Kidney (tissue), 14 donors: ENCODE measurements around the gene MYMK. TPM values are rescaled to one million over a fixed set of nuclear protein-coding genes. Genes with fewer than 3 reads are reported as not detected.

Experiments used
- DNase-seq, 5 donors: peaks; one replicate each; pipeline ENCODE4 v3.0.0-alpha.2; 2013 to 2020
- FAIRE-seq: peaks from 2 replicates; lab custom pipeline; 2012; peaks lifted over from hg19 to GRCh38; lab: Jason Lieb, UNC
- H3K27ac ChIP-seq, 2 donors: one replicate each; pipeline ENCODE4 v1.7.0; 2013; ENCODE audit warnings: low read depth in 2 of 2, low read length in 2 of 2, inconsistent platforms in 1 of 2
- H3K27me3 ChIP-seq: one replicate; pipeline ENCODE4 v1.7.1; 2013; ENCODE audit warnings: low read length, inconsistent platforms; ENCODE audit not compliant: control insufficient read depth, insufficient read depth
- H3K36me3 ChIP-seq, 3 donors: one replicate each; pipeline versions ENCODE4 v1.7.0 to v1.7.1; 2013; ENCODE audit warnings: low read length in 3 of 3, control low read depth in 1 of 3, inconsistent platforms in 1 of 3; ENCODE audit not compliant: insufficient read depth in 3 of 3, control insufficient read depth in 2 of 3
- H3K4me1 ChIP-seq, 3 donors: one replicate each; pipeline versions ENCODE4 v1.7.0 to v1.7.1; 2013; ENCODE audit warnings: low read length in 3 of 3, inconsistent platforms in 1 of 3, low read depth in 1 of 3; ENCODE audit not compliant: control insufficient read depth in 2 of 3, insufficient read depth in 2 of 3
- H3K4me3 ChIP-seq, 3 donors: one replicate each; pipeline versions ENCODE4 v1.7.0 to v1.8.1; 2013; ENCODE audit warnings: low read length in 3 of 3, control low read depth in 1 of 3, inconsistent platforms in 1 of 3
- H3K9ac ChIP-seq, 3 donors: one replicate each; pipeline versions ENCODE4 v1.7.0 to v1.7.1; 2013; ENCODE audit warnings: low read length in 3 of 3, control low read depth in 1 of 3, inconsistent platforms in 1 of 3
- H3K9me3 ChIP-seq, 3 donors: one replicate each; pipeline versions ENCODE4 v1.7.0 to v1.7.1; 2013; ENCODE audit warnings: low read length in 3 of 3, control low read depth in 1 of 3, inconsistent platforms in 1 of 3; ENCODE audit not compliant: control insufficient read depth in 2 of 3, insufficient read depth in 1 of 3
- CTCF ChIP-seq: IDR thresholded peaks from 3 replicates; pipeline ENCODE4 v1.5.1; 2012; ENCODE audit warnings: mild to moderate bottlenecking, moderate library complexity, borderline replicate concordance; ENCODE audit not compliant: insufficient read depth; ENCODE audit errors: extremely low read depth
- intact Hi-C: fragments of 100-400 bp; cut with DNase I; formaldehyde crosslinking; loops from one replicate; pipeline ENCODE4 v1.11.1; 2022
- polyA plus RNA-seq: library from polyadenylated mRNA; stranded (reverse); fragments of 350-450 nt; fragmentation: Illumina TruSeq; extraction: RNeasy Lipid Tissue Mini Kit (QIAGEN cat#74804); gene quantifications from one replicate; pipeline ENCODE4 v1.2.3, GENCODE V29; 2014; ENCODE audit warnings: low read depth, low replicate concordance; ENCODE audit not compliant: insufficient read depth
- total RNA-seq: library from RNA; stranded (reverse); fragmentation: NEBNext Ultra II Directional; extraction: Animal tissue kit (Norgen Biotek cat#: 25700); gene quantifications from one replicate; pipeline ENCODE4 v1.2.1, GENCODE V29; 2021
- donor health status: control.
- donor health status: control.
- donor health status: control.
- donor health status: control.
- donor health status: control.
- donor health status: DM: yes; HTN: yes; CAD: no.
- donor health status: Normal renal cell carcinoma (clear cell type).

The MYMK gene
- total and polyA plus RNA-seq, 2 donors from 2014 or later = not detected

GRCh38 chr9:133532937-133533668 is 8.3 kb upstream of the MYMK start:
- intact Hi-C loops = no loop called here
- DNase-seq = peak in 4 of 5 donors; percentile 72 to 84 (median 75)
- no peak for FAIRE-seq

GRCh38 chr9:133531293-133531692 is 6.5 kb upstream of the MYMK start:
- Histone ChIP-seq H3K4me1 (peaks cover 2 to 63% (median 29%) of the 10 kb centered on the region in 3 donors), H3K27me3 (no peaks in the 10 kb centered on the region), H3K36me3 (no peaks in the 10 kb centered on the region), H3K27ac (no peak overlapping the region), H3K9me3 (no peaks in the 10 kb centered on the region), H3K4me3 (no peak overlapping the region), H3K9ac (no peak overlapping the region)
- FAIRE-seq (no peak), DNase-seq (peak in 2 of 5 donors; percentile 41 to 60)
- intact Hi-C loops = no loop called here
- TF ChIP-seq CTCF = no peak

More at GRCh38 chr9:133532937-133533668, 8.3 kb upstream of the MYMK start:
- Histone ChIP-seq H3K36me3 (no peaks in the 10 kb centered on the region), H3K9ac (no peak overlapping the region), H3K27me3 (no peaks in the 10 kb centered on the region), H3K4me3 (no peak overlapping the region), H3K4me1 (peaks cover 1 to 56% (median 24%) of the 10 kb centered on the region in 3 donors), H3K27ac (no peak overlapping the region), H3K9me3 (no peaks in the 10 kb centered on the region)
- TF ChIP-seq CTCF = peak; percentile 46

- no peak for TF ChIP-seq CTCF
- no peak overlapping the region for H3K4me3 ChIP-seq
- no peak overlapping the region for H3K9ac ChIP-seq
- no peak overlapping the region for H3K27ac ChIP-seq
- no peaks in the 10 kb centered on the region for H3K27me3 ChIP-seq
- no peak for DNase-seq
- no peaks in the 10 kb centered on the region for H3K9me3 ChIP-seq
- H3K36me3 ChIP-seq = no peaks in the 10 kb centered on the region
- intact Hi-C loops = no loop called here
- FAIRE-seq = no peak
- peaks cover 5 to 51% (median 29%) of the 10 kb centered on the region in 3 donors for H3K4me1 ChIP-seq
Observed at GRCh38 chr9:133529874-133530273, 5.1 kb upstream of the MYMK start.

GRCh38 chr9:133529457-133529856 is 4.7 kb upstream of the MYMK start:
- Histone ChIP-seq H3K9ac (no peak overlapping the region), H3K27me3 (no peaks in the 10 kb centered on the region), H3K9me3 (no peaks in the 10 kb centered on the region), H3K4me3 (no peak overlapping the region), H3K27ac (no peak overlapping the region), H3K4me1 (peaks cover 5 to 49% (median 29%) of the 10 kb centered on the region in 3 donors), H3K36me3 (no peaks in the 10 kb centered on the region)
- FAIRE-seq (no peak), DNase-seq (no peak)
- no peak for TF ChIP-seq CTCF
- intact Hi-C loops = no loop called here
